Natural killer cell (primary cell): Measurements from ENCODE around the gene ARF1. TPM values are rescaled to one million over a fixed set of nuclear protein-coding genes. Genes with fewer than 3 reads are reported as not detected.

Experiments
- ATAC-seq, 3 donors: fragments of 150-1000 bp in 2 of 3; fragments of 200-7000 bp in 1 of 3; cut with Tn5 transposase; 1 replicate in 1 of 3; 2 replicates in 2 of 3; pipeline ENCODE4 v1.10.0; 2021; ENCODE audit warnings: mild to moderate bottlenecking in 2 of 3, moderate library complexity in 2 of 3
- DNase-seq, 2 donors: peaks; one replicate each; pipeline versions ENCODE4 v3.0.0 to v3.0.0-alpha.2; 2013 to 2021; ENCODE audit warnings: mixed read lengths in 1 of 2
- H3K27ac ChIP-seq: one replicate; pipeline ENCODE4 v1.5.1; 2013; ENCODE audit warnings: mild to moderate bottlenecking, low read length
- H3K27me3 ChIP-seq: one replicate; pipeline ENCODE4 v1.6.1; 2013; ENCODE audit warnings: low read length; ENCODE audit not compliant: control insufficient read depth, insufficient read depth
- H3K36me3 ChIP-seq: one replicate; pipeline ENCODE4 v1.6.1; 2013; ENCODE audit warnings: low read length; ENCODE audit not compliant: control insufficient read depth, insufficient read depth
- H3K4me1 ChIP-seq: one replicate; pipeline ENCODE4 v1.6.1; 2013; ENCODE audit warnings: low read length; ENCODE audit not compliant: control insufficient read depth, insufficient read depth
- H3K4me3 ChIP-seq: one replicate; pipeline ENCODE4 v1.5.1; 2013; ENCODE audit warnings: low read length
- H3K9me3 ChIP-seq: one replicate; pipeline ENCODE4 v1.6.1; 2013; ENCODE audit warnings: low read length; ENCODE audit not compliant: control insufficient read depth, insufficient read depth
- H3K27ac Mint-ChIP-seq, 2 donors: one replicate each; pipeline ENCODE4 v1.8.0; 2022; ENCODE audit warnings: mild to moderate bottlenecking in 2 of 2, mixed read lengths in 2 of 2, moderate library complexity in 1 of 2
- H3K27me3 Mint-ChIP-seq, 2 donors: one replicate each; pipeline ENCODE4 v1.8.0; 2022; ENCODE audit warnings: low read depth in 2 of 2, mixed read lengths in 2 of 2
- H3K36me3 Mint-ChIP-seq: one replicate; pipeline ENCODE4 v1.8.0; 2022; ENCODE audit warnings: mixed read lengths
- H3K4me1 Mint-ChIP-seq, 2 donors: one replicate each; pipeline ENCODE4 v1.8.0; 2022; ENCODE audit warnings: mixed read lengths in 2 of 2
- H3K4me3 Mint-ChIP-seq: one replicate; pipeline ENCODE4 v1.8.0; 2022; ENCODE audit warnings: mild to moderate bottlenecking, moderate library complexity, mixed read lengths
- H3K9me3 Mint-ChIP-seq, 2 donors: one replicate each; pipeline ENCODE4 v1.8.0; 2022; ENCODE audit warnings: mixed read lengths in 2 of 2
- whole genome bisulfite sequencing: methylation state at CpG from one replicate; pipeline ENCODE4 v1.1.7; 2013; ENCODE audit warnings: missing lambda C conversion rate; ENCODE audit not compliant: insufficient coverage; 5-methylcytosine and 5-hydroxymethylcytosine counted together
- intact Hi-C: fragments of 100-400 bp; cut with micrococcal nuclease; formaldehyde crosslinking; loops from one replicate; pipeline ENCODE4 v1.14.2; 2022
- total RNA-seq, 4 donors: library from RNA; stranded (reverse); fragments of 120-200 nt in 1 of 4; gene quantifications; one replicate each; pipeline versions ENCODE4 v1.2.3 to v1.2.4, GENCODE V29; 2013 to 2022
- TF ChIP-seq, protein P1 (sequence below): fragments of 200-600 bp; IDR thresholded peaks from one replicate; pipeline ENCODE4 v1.8.0; 2022; ENCODE audit warnings: antibody characterized with exemption

ARF1 gene
- total RNA-seq, 3 donors from 2014 or later (not counting 1 experiment from before 2014, with no cell fraction given): 368 to 427 (median 424) TPM

DNA sequence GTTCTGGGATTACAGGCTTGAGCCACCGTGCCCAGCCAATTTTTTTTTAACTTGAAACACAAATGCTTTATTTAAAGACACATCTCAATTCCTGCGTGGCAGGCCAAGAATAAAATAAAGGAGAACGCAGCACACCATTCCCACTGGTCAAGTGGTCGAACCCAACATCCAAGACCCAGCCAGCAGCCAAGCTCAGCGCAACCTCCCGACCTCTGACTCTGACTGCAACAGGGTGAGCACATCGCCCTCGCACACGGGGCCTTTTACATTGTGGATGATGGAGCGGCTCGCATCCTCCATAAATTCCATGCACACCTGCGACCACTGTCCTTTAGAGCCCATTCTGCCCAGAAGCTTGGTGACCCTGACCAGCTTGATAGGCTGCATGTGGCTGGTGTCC, 52.1 kb downstream of the ARF1 start:
- no peaks in the 10 kb centered on the region for H3K27me3 ChIP-seq
- Mint-ChIP-seq H3K27me3 (no peaks in the 10 kb centered on the region), H3K9me3 (no peaks in the 10 kb centered on the region), H3K4me1 (peaks cover 0 to 12% of the 10 kb centered on the region in 2 donors), H3K36me3 (no peaks in the 10 kb centered on the region), H3K4me3 (no peak overlapping the region), H3K27ac (no peak overlapping the region)
- H3K4me3 ChIP-seq: no peak overlapping the region
- H3K4me1 ChIP-seq: peaks cover 22% of the 10 kb centered on the region
- no peaks in the 10 kb centered on the region for H3K36me3 ChIP-seq
- ATAC-seq: no peak
- H3K9me3 ChIP-seq: no peaks in the 10 kb centered on the region
- intact Hi-C loops: loop anchor here (5.0 kb wide), 2 partner anchors 143 to 368 kb away; no protein-coding TSS in a partner anchor
- WGBS: 91% methylated on average over 12 of the region's 12 CpGs
- TF ChIP-seq, protein P1, sequence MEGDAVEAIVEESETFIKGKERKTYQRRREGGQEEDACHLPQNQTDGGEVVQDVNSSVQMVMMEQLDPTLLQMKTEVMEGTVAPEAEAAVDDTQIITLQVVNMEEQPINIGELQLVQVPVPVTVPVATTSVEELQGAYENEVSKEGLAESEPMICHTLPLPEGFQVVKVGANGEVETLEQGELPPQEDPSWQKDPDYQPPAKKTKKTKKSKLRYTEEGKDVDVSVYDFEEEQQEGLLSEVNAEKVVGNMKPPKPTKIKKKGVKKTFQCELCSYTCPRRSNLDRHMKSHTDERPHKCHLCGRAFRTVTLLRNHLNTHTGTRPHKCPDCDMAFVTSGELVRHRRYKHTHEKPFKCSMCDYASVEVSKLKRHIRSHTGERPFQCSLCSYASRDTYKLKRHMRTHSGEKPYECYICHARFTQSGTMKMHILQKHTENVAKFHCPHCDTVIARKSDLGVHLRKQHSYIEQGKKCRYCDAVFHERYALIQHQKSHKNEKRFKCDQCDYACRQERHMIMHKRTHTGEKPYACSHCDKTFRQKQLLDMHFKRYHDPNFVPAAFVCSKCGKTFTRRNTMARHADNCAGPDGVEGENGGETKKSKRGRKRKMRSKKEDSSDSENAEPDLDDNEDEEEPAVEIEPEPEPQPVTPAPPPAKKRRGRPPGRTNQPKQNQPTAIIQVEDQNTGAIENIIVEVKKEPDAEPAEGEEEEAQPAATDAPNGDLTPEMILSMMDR: no peak
- DNase-seq: no peak
- no peak overlapping the region for H3K27ac ChIP-seq

DNA sequence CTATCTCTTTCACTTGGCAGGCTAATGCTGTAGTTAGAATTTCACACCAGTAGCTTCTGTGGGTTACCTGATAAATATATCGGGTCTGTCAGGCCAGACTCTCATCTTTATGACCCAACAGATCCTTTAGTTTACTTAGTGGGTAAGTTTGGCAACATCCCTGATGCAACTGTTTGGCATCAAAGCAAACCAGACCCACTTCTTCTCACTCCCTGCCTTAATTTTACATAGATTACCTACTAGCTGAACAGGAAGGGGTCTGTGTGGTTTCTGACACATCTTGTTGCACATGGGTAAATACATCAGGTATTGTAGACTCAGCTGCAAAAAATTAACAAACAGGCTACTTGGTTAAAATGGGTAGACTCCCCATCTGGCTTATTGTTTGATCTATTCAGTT, 54.4 kb downstream of the ARF1 start:
- DNase-seq (peak in 1 of 2 donors; percentile 64), ATAC-seq (no peak)
- no peak overlapping the region for H3K4me3 ChIP-seq
- H3K4me3 Mint-ChIP-seq: no peak overlapping the region
- peak overlapping the region; percentile 59 for H3K27ac ChIP-seq
- H3K27me3 Mint-ChIP-seq: no peaks in the 10 kb centered on the region
- H3K27ac Mint-ChIP-seq: peak overlapping the region; percentile 56 to 58
- no peaks in the 10 kb centered on the region for H3K9me3 ChIP-seq
- no peaks in the 10 kb centered on the region for H3K36me3 Mint-ChIP-seq
- H3K36me3 ChIP-seq: no peaks in the 10 kb centered on the region
- no peaks in the 10 kb centered on the region for H3K9me3 Mint-ChIP-seq
- TF ChIP-seq, protein P1: no peak
- H3K27me3 ChIP-seq: no peaks in the 10 kb centered on the region
- intact Hi-C loops: no loop called here
- peaks cover 33% of the 10 kb centered on the region for H3K4me1 ChIP-seq
- WGBS: no CpG with 5 or more reads among the region's 1 CpG
- peaks cover 6 to 21% of the 10 kb centered on the region in 2 donors for H3K4me1 Mint-ChIP-seq

GRCh38 chr1:228139406-228139930, 57.0 kb downstream of the ARF1 start:
- H3K9me3 Mint-ChIP-seq: no peaks in the 10 kb centered on the region
- H3K36me3 ChIP-seq: no peaks in the 10 kb centered on the region
- peak overlapping the region; percentile 94 for H3K27ac ChIP-seq
- peak overlapping the region; percentile 65 for H3K4me3 ChIP-seq
- peaks cover 59% of the 10 kb centered on the region for H3K4me1 ChIP-seq
- no peaks in the 10 kb centered on the region for H3K9me3 ChIP-seq
- H3K27me3 Mint-ChIP-seq: no peaks in the 10 kb centered on the region
- ATAC-seq (peak in 1 of 3 donors; percentile 0), DNase-seq (no peak)
- H3K4me3 Mint-ChIP-seq: peak overlapping the region; percentile 98
- intact Hi-C loops: no loop called here
- peaks cover 22 to 46% of the 10 kb centered on the region in 2 donors for H3K4me1 Mint-ChIP-seq
- peak overlapping the region; percentile 95 to 96 for H3K27ac Mint-ChIP-seq
- TF ChIP-seq, protein P1: no peak
- no peaks in the 10 kb centered on the region for H3K36me3 Mint-ChIP-seq
- WGBS: 24% methylated on average over 30 of the region's 30 CpGs
- no peaks in the 10 kb centered on the region for H3K27me3 ChIP-seq
